Activated CD8-positive, alpha-beta memory T cell treated with anti-CD3 and anti-CD28 coated beads, Interleukin-2, amount 10 ng/mL, durations not matched to agents 7 days and 5 days (primary cell): ENCODE data around the gene CYB561D1. TPM values are rescaled to one million over a fixed set of nuclear protein-coding genes. Genes with fewer than 3 reads are reported as not detected.

Experiments
- ATAC-seq: fragments of 150-1000 bp; cut with Tn5 transposase; one replicate; pipeline ENCODE4 v1.10.0; 2021; ENCODE audit warnings: moderate library complexity
- CTCF ChIA-PET: fragments of 350-600 bp; sonication (Branson Sonifier 250); formaldehyde crosslinking; loops from one replicate; lab custom pipeline; 2021; ENCODE audit warnings: antibody characterized with exemption; lab: Charles Lee
- DNase-seq: peaks from one replicate; pipeline ENCODE4 v3.0.0-alpha.2; 2020
- H3K27ac Mint-ChIP-seq: one replicate; pipeline ENCODE4 v1.8.0; 2021; ENCODE audit warnings: mild to moderate bottlenecking, mixed read lengths
- H3K27me3 Mint-ChIP-seq: one replicate; pipeline ENCODE4 v1.8.0; 2021; ENCODE audit warnings: mixed read lengths
- H3K36me3 Mint-ChIP-seq: one replicate; pipeline ENCODE4 v1.8.0; 2021; ENCODE audit warnings: mild to moderate bottlenecking, mixed read lengths
- H3K4me1 Mint-ChIP-seq: one replicate; pipeline ENCODE4 v1.8.0; 2021; ENCODE audit warnings: mixed read lengths
- H3K4me3 Mint-ChIP-seq: one replicate; pipeline ENCODE4 v1.8.0; 2021; ENCODE audit warnings: mild to moderate bottlenecking, moderate library complexity, mixed read lengths
- H3K9me3 Mint-ChIP-seq: one replicate; pipeline ENCODE4 v1.8.0; 2022; ENCODE audit warnings: low read depth, mixed read lengths
- total RNA-seq, 2 experiments: library from RNA; stranded (reverse); gene quantifications; one replicate each; pipeline ENCODE4 v1.2.3, GENCODE V29; 2021

Gene CYB561D1
- total RNA-seq, 2 experiments from 2014 or later, result 11.0 to 15.0 TPM

DNA sequence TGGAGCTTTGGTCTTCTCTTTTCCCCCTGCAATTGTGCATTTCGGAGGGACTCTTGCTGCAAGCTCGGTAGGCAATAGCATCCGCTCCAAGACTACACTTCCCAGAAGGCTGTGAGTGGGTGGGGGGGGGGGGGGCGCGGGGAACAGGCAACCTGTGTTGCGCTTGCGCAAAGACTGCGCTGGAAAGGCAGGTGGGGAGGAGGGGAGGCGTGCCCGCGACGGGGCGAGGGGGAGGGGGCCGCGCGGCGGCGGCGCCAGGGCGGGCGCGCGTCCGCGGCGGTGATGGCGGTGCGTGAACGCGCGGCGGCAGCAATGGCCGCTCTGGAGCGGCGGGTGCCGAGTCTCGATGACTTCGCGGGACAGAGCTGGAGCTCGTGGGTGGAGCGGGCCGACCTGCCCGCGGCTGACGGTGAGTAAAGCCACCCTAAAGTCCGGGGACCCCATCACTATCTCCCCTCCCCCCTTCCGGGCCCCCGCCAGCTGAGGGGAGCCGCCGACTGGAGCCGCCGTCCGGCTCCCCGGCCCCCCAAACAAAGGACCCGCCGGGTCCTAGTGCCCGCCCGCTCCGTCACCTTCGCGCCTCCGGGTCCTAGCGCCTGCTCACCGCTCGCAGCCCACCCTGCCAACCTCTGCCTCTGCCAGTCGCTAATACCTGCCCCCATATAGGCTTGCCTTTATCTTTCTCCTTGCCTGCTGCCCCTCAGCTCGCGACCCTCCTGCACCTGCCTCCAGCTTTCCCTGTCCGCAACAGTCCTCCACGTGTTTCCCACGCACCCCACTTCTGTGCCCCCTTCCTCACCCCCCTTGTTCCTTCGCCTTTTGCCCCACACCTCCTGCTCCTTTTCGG, 10.0 kb upstream of the CYB561D1 start, which contains the start of gene ATXN7L2:
Gene ATXN7L2 (plus strand): TSS at position 234 of the 847 bp plus-strand sequence. CDS start 49 bp downstream, at position 283.
- peaks cover 11% of the 10 kb centered on the region for H3K27me3 Mint-ChIP-seq
- H3K9me3 Mint-ChIP-seq, result no peaks in the 10 kb centered on the region
- ATAC-seq (peak; percentile 82), DNase-seq (peak; percentile 94)
- CTCF ChIA-PET, result interaction anchor here (0.7 to 43.7 kb wide), 11 partner anchors 9 to 550 kb away, joined by 3 to 1550 read pairs (median 6); partner anchors contain the start of genes AMIGO1, CYB561D1, GNAI3 and GPR61
- H3K4me1 Mint-ChIP-seq, result peaks cover 33% of the 10 kb centered on the region
- peak within 1 kb of the TSS; percentile 89 for H3K27ac Mint-ChIP-seq
- peak within 1 kb of the TSS; percentile 93 for H3K4me3 Mint-ChIP-seq
- no peaks in the 10 kb centered on the region for H3K36me3 Mint-ChIP-seq

DNA sequence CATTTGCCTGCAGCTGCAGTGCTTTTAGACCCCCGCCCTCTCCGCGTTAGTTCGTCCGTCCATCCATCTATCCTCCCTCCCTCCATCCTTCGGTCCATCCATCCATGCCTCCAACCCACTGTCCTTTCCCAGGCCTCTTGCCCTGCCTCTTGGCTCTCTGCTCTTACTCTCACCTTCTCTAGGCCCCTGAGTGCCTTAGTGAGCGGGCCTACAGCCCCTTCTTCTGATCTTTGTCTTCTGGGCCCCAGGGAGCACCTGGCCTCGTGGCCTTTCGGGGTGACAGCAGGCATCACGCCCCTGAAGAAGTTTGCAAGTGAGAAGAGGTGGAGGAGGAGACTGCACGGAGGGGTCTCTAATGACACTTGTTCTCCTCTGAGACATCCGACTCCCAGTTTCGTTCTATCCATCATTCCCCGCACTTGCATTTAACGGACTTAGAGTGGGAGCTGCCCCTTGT, 9.3 kb upstream of the CYB561D1 start:
- Mint-ChIP-seq H3K27ac (peak overlapping the region; percentile 89), H3K9me3 (no peaks in the 10 kb centered on the region), H3K4me1 (peaks cover 33% of the 10 kb centered on the region), H3K27me3 (peaks cover 9% of the 10 kb centered on the region), H3K4me3 (peak overlapping the region; percentile 93), H3K36me3 (no peaks in the 10 kb centered on the region)
- DNase-seq (no peak), ATAC-seq (no peak)
- CTCF ChIA-PET, result interaction anchor here (0.5 to 43.7 kb wide), 8 partner anchors 9 to 550 kb away, joined by 3 to 1550 read pairs (median 6); partner anchors contain the start of genes AMIGO1, CYB561D1, GPR61 and PSMA5

DNA sequence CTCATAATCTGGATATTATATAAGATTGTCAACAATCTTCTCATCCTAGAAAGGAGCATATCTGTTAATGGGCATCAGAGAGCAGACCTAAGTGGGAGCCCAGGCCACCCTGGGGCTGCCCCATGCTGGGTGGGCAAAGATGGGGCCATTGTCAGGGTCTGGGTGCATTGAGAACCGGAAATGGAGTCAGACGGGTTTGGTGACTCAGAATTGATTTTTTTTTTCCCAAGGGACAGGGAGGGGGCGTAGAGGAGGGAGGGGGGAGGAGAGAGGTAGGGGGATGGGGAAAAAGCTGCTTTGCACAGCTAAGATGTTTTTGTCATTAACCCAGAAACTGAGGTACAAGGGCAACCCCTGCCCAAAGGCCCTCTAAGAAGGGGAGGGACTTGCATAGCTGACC, 8.9 kb upstream of the CYB561D1 start:
- CTCF ChIA-PET, result interaction anchor here (0.5 to 43.7 kb wide), 5 partner anchors 8 to 251 kb away, joined by 3 to 1550 read pairs (median 7); partner anchors contain the start of genes AMIGO1, CYB561D1 and GPR61
- peaks cover 8% of the 10 kb centered on the region for H3K27me3 Mint-ChIP-seq
- H3K27ac Mint-ChIP-seq, result peak overlapping the region; percentile 89
- H3K9me3 Mint-ChIP-seq, result no peaks in the 10 kb centered on the region
- H3K4me3 Mint-ChIP-seq, result peak overlapping the region; percentile 93
- H3K36me3 Mint-ChIP-seq, result no peaks in the 10 kb centered on the region
- DNase-seq (no peak), ATAC-seq (no peak)
- H3K4me1 Mint-ChIP-seq, result peaks cover 33% of the 10 kb centered on the region

DNA sequence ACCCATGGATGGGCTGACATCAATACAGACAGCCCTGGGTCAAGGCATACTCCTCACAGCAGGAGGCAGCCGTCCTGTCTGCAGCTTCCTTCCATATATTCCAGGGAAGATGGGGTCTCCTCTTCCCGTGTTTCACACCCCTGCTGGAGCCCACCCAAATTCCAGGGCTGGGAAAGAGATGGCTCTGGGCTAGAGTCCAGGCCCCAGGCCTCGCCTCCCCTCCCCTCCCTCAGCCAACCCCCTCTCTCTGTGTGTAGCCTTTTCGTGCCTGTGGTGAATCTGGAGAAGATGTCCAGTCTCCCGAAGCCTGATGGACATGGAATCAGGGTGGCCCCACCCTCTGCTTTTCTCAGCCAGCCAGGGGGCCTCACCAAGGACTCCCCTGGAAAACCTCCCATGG, 6.6 kb upstream of the CYB561D1 start:
- DNase-seq, result no peak
- ATAC-seq, result no peak
- Mint-ChIP-seq H3K4me3 (no peak overlapping the region), H3K4me1 (peaks cover 32% of the 10 kb centered on the region), H3K27ac (no peak overlapping the region), H3K36me3 (no peaks in the 10 kb centered on the region), H3K27me3 (no peaks in the 10 kb centered on the region), H3K9me3 (no peaks in the 10 kb centered on the region)
- CTCF ChIA-PET, result interaction anchor here (1.1 to 43.7 kb wide), 4 partner anchors 32 to 387 kb away, joined by 3 to 1550 read pairs (median 4); partner anchors contain the start of genes AMIGO1 and GPR61

DNA sequence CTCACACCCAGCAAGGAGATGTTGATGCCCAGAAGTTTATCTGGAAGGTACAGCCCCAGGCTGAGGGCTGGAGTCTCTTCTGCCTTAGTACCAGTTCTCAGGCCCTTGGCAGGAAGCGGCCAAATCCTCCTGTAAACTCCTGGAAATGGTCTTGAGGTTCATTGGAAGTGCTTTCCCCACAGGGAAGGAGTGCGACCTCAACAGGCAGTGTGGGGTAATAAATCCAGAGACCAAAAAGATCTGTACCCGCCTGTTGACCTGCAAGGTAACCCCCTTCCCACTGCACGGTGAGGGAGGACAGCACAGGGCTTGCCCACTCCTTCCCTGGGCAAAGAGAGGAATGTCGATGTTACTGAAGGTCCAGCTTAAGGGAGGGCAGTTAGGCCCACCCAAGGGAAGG, 5.7 kb upstream of the CYB561D1 start:
- Mint-ChIP-seq H3K36me3 (no peaks in the 10 kb centered on the region), H3K27ac (no peak overlapping the region), H3K4me3 (no peak overlapping the region), H3K9me3 (no peaks in the 10 kb centered on the region), H3K4me1 (peaks cover 30% of the 10 kb centered on the region), H3K27me3 (no peaks in the 10 kb centered on the region)
- CTCF ChIA-PET, result interaction anchor here (1.4 to 43.7 kb wide), 3 partner anchors 31 to 249 kb away, joined by 3 to 1550 read pairs (median 6); partner anchors contain the start of genes AMIGO1 and GPR61
- no peak for ATAC-seq
- DNase-seq, result no peak

DNA sequence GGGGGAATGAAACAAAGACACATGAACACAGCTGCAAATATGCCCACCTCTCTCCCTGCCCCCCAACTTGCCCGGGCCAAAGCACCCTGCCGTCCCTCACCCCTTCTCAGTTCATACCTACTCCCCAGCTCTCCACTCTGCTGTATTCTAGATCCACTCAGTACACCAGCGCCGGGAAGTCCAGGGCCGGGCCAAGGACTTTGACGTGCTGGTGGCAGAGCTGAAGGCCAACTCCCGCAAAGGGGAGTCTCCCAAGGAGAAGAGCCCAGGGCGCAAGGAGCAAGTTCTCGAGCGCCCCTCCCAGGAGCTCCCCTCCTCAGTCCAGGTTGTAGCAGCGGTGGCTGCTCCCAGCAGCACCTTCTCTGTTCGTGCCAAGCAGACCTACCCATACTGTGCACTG, 5.2 kb upstream of the CYB561D1 start:
- H3K4me1 Mint-ChIP-seq, result peaks cover 31% of the 10 kb centered on the region
- DNase-seq (no peak), ATAC-seq (no peak)
- no peak overlapping the region for H3K4me3 Mint-ChIP-seq
- H3K27ac Mint-ChIP-seq, result no peak overlapping the region
- H3K9me3 Mint-ChIP-seq, result no peaks in the 10 kb centered on the region
- H3K27me3 Mint-ChIP-seq, result no peaks in the 10 kb centered on the region
- CTCF ChIA-PET, result interaction anchor here (0.6 to 43.7 kb wide), 4 partner anchors 31 to 249 kb away, joined by 3 to 1550 read pairs (median 4); partner anchors contain the start of genes AMIGO1 and GPR61
- no peaks in the 10 kb centered on the region for H3K36me3 Mint-ChIP-seq

DNA sequence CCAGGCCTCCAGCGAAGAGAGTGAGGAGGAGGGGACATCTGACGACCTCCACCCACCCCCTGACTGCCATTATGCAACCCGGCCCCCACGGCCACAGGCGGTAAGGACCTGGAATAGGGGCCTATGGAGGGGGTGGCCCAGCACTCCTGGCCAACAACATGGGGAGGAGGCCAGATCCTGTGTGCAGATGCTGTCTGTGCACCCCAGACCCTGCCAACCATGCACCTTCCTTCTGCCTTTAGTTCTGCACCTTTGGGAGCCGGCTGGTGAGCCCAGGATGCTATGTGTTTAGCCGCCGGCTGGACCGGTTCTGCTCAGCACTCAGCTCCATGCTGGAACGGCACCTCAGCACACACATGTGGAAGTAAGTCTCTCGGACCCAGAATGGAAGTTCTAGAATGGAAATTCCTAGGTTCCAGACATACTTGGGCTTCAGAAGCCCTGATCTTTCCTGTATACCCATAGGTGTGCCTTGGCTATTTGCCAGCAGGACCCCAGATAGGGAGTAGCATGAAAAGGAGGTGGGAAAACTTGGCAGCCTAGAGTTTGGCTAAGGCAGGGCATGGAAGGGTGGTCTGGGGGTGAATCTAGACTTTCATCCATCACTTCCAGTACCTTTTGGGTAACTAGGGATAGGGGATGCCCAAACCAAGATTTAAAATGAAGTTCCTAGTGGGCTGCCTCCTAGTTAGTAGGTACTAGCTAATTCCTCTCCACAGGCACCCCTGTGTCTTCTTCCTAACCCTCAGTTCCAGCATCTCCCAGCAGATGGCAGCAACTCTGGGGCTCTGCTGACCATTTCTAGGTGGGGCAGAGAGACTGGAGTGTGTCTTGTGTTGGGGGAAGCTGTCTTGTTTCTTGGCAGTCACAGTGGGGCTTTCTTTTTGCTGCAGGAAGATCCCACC, 3.6 kb upstream of the CYB561D1 start:
- CTCF ChIA-PET, result interaction anchor here (0.6 to 43.7 kb wide), 16 partner anchors 10 to 494 kb away, joined by 3 to 1550 read pairs (median 4); partner anchors contain the start of genes AHCYL1, AMIGO1, GPR61 and PSMA5
- Mint-ChIP-seq H3K4me1 (peaks cover 30% of the 10 kb centered on the region), H3K4me3 (no peak overlapping the region), H3K27me3 (no peaks in the 10 kb centered on the region), H3K36me3 (no peaks in the 10 kb centered on the region), H3K27ac (no peak overlapping the region), H3K9me3 (no peaks in the 10 kb centered on the region)
- ATAC-seq (no peak), DNase-seq (peak; percentile 84)

DNA sequence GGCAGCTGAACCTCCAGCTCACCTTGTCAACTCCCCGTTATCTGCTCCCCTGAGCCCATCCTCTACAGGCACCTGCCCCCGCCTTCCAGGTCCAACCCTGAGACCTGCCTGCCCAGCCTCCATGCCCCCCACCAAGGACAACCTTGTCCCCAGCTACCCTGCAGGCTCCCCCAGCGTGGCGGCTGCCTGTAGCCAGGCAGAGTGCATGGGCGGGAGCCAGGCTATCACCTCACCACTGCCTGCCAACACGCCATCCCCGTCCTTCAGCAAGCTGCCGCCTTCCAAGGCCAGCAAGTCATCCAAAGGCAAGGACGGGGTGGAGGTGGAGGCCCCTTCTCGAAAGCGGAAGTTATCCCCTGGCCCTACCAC, 3.0 kb upstream of the CYB561D1 start:
- H3K36me3 Mint-ChIP-seq, result peaks cover 2% of the 10 kb centered on the region
- no peaks in the 10 kb centered on the region for H3K9me3 Mint-ChIP-seq
- DNase-seq (no peak), ATAC-seq (no peak)
- CTCF ChIA-PET, result interaction anchor here (0.9 to 43.7 kb wide), 15 partner anchors 11 to 494 kb away, joined by 3 to 1550 read pairs (median 4); partner anchors contain the start of genes AHCYL1, AMIGO1, GPR61 and PSMA5
- H3K4me1 Mint-ChIP-seq, result peaks cover 33% of the 10 kb centered on the region
- no peaks in the 10 kb centered on the region for H3K27me3 Mint-ChIP-seq
- H3K4me3 Mint-ChIP-seq, result no peak overlapping the region
- H3K27ac Mint-ChIP-seq, result no peak overlapping the region

DNA sequence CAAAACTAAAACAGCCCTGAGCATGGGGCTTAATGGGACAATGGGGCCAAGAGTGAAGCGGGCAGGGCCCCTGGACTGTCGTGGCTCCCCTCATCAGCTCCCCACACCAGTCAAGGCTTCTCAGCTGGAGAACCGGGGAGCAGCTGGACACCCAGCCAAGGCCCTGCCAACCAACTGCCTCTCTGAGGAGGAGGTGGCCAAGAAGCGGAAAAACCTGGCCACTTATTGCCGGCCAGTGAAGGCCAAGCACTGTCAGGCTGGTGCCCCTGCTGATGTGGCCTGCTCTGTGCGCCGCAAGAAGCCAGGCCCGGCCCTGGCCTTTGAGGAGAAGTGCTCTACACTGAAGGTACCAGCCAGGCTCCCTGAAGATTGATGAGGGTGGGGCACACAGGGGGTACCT, 2.5 kb upstream of the CYB561D1 start:
- H3K27ac Mint-ChIP-seq, result no peak overlapping the region
- H3K4me1 Mint-ChIP-seq, result peaks cover 37% of the 10 kb centered on the region
- no peaks in the 10 kb centered on the region for H3K9me3 Mint-ChIP-seq
- no peak for ATAC-seq
- H3K4me3 Mint-ChIP-seq, result no peak overlapping the region
- H3K27me3 Mint-ChIP-seq, result no peaks in the 10 kb centered on the region
- CTCF ChIA-PET, result interaction anchor here (0.9 to 43.7 kb wide), 12 partner anchors 11 to 493 kb away, joined by 3 to 1550 read pairs (median 4); partner anchors contain the start of genes AHCYL1, AMIGO1, GPR61 and PSMA5
- H3K36me3 Mint-ChIP-seq, result peaks cover 6% of the 10 kb centered on the region
- DNase-seq, result no peak

DNA sequence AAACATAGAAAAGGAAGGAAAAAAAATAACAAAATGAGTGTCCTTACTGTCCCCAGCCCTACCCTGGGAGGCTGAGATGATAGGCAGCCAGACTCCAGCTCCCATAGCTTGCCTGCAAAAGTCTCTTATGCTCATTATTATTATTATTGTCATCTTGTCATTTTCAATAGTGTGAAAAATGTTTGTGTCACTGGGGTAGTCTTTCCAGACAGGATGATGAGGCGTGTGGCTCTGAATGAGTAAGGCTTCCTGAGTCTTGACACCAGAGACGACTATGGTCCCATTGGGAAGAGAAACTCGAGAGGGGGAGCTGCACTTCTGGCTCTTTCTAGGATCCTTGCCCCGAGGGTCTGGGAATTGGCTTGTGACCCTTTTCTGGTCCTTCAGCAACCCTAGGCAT, 1.1 kb upstream of the CYB561D1 start:
- CTCF ChIA-PET, result interaction anchor here (0.6 to 43.7 kb wide), 14 partner anchors 9 to 492 kb away, joined by 3 to 1550 read pairs (median 6); partner anchors contain the start of genes AHCYL1, AMIGO1, ATXN7L2 and GNAI3
- H3K4me1 Mint-ChIP-seq, result peaks cover 41% of the 10 kb centered on the region
- DNase-seq, result no peak

DNA sequence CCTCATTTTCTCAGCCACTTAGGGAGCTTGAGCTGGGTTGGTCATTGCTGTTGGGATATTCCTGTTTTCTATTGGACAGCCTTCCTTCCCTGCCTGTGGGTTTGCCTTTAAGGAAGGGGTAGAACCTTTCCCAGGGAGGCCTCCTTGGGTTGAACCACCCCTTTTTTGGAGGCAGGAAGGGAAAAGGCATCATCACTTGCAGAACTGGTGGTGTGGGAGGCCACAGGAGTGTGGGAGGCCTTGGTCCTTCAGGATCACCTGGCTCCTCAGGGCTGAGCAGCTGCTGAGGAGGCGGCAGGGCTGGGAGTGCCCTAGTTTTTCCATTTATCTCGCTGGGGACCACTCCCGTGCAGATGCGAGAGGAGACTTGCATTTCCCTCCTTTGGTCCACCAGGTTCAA, 667 bp upstream of the CYB561D1 start:
- Mint-ChIP-seq H3K36me3 (peaks cover 9% of the 10 kb centered on the region), H3K9me3 (no peaks in the 10 kb centered on the region), H3K4me3 (peak overlapping the region; percentile 99), H3K27ac (no peak overlapping the region), H3K4me1 (peaks cover 46% of the 10 kb centered on the region), H3K27me3 (no peaks in the 10 kb centered on the region)
- CTCF ChIA-PET, result interaction anchor here (0.6 to 43.7 kb wide), 18 partner anchors 10 to 492 kb away, joined by 3 to 1550 read pairs (median 4); partner anchors contain the start of genes AHCYL1, AMIGO1, ATXN7L2 and GNAI3
- ATAC-seq, result no peak
- DNase-seq, result no peak

More for the DNA sequence above, 1.1 kb upstream of the CYB561D1 start:
- Mint-ChIP-seq H3K4me3 (no peak overlapping the region), H3K27ac (no peak overlapping the region), H3K36me3 (peaks cover 9% of the 10 kb centered on the region), H3K9me3 (no peaks in the 10 kb centered on the region), H3K27me3 (no peaks in the 10 kb centered on the region)
- ATAC-seq, result no peak

DNA sequence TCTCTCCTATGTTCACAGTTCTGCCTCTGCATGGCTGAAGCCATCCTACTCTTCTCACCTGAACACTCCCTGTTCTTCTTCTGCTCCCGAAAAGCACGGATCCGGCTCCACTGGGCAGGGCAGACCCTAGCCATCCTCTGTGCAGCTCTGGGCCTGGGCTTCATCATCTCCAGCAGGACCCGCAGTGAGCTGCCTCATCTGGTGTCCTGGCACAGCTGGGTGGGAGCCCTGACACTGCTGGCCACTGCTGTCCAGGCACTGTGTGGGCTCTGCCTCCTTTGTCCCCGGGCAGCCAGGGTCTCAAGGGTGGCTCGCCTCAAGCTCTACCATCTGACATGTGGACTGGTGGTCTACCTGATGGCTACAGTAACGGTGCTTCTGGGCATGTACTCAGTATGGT, 1.8 kb downstream of the CYB561D1 start:
- H3K36me3 Mint-ChIP-seq, result peaks cover 19% of the 10 kb centered on the region
- no peaks in the 10 kb centered on the region for H3K27me3 Mint-ChIP-seq
- CTCF ChIA-PET, result interaction anchor here (4.3 to 43.7 kb wide), 2 partner anchors 24 to 217 kb away, joined by 21 to 1550 read pairs; partner anchors contain the start of genes AMIGO1 and GPR61
- no peaks in the 10 kb centered on the region for H3K9me3 Mint-ChIP-seq
- peaks cover 59% of the 10 kb centered on the region for H3K4me1 Mint-ChIP-seq
- ATAC-seq, result no peak
- no peak for DNase-seq
- no peak overlapping the region for H3K27ac Mint-ChIP-seq
- peak overlapping the region; percentile 99 for H3K4me3 Mint-ChIP-seq
